Measurements from ENCODE around the gene ANAPC15. TPM values are rescaled to one million over a fixed set of nuclear protein-coding genes. Genes with fewer than 3 reads are reported as not detected.

ANAPC15 gene
- total and polyA plus RNA-seq, 9 of the 15 experiments (the other 6 are each of a cell fraction or from before 2014, with no cell fraction given): 53.0 to 254 (median 75.7) TPM

DNA sequence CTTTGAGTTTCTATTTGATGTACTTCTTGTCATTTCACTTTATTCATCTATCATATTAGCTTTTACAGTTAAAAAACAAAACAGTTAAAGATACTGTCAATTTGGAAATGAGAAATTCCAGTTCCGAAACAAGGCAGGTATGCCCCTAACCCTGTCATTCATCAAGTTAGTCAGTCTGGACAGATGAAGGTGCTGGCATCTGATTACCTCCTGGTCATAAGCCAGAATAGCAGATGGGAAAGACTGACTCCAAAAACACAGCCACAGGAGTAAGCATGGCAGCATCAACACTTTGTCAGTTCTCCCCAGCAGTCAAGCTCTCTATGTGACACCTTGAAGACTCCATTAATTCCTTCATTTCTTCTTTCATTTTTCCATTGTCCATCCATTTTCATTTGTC, 27.5 kb downstream of the ANAPC15 start:
- ATAC-seq: no peak
- Histone ChIP-seq H3K27me3 (ENCODE audit: control insufficient read depth in 2 of 2, insufficient read depth in 2 of 2, low read length in 2 of 2) (no peaks in the 10 kb centered on the region), H3K9me1 (ENCODE audit: control insufficient read depth, insufficient read depth, low read length) (no peaks in the 10 kb centered on the region), H3K4me2 (ENCODE audit: insufficient read depth, low read length) (no peak overlapping the region), H3K27ac (ENCODE audit: extremely low read depth, low read depth, low read length) (no peak overlapping the region), H4K20me1 (replicated peaks; ENCODE audit: control insufficient read depth, insufficient read depth, low read length) (peaks cover 5% of the 10 kb centered on the region; the same call in 1 of the 2 replicates), H3K36me3 (ENCODE audit: control insufficient read depth, insufficient read depth, low read length) (peaks cover 20% of the 10 kb centered on the region), H3K9ac (ENCODE audit: insufficient read depth in 1 of 2, low read depth in 2 of 2, low read length in 2 of 2) (no peak overlapping the region), H3K79me2 (ENCODE audit: control insufficient read depth, insufficient read depth, low read length) (peaks cover 1% of the 10 kb centered on the region), H3K4me3 (no peak overlapping the region), H3K9me3 (replicated peaks; ENCODE audit: control insufficient read depth, insufficient read depth, low read depth, low read length) (no peaks in the 10 kb centered on the region), H3K4me1 (replicated peaks in 1 of 2; ENCODE audit: control insufficient read depth in 2 of 2, insufficient read depth in 2 of 2, low read length in 2 of 2) (peaks cover 6 to 12% of the 10 kb centered on the region in 2 experiments; a peak in 3 of 5 replicates), H2AFZ (ENCODE audit: low read depth, low read length) (no peak overlapping the region)
- TF ChIP-seq ETS2 (tag; IDR thresholded peaks at IDR 0.05; ENCODE audit: borderline replicate concordance, poor library complexity, severe bottlenecking): no peak
- TF ChIP-seq ZNF197 (CRISPR knock-in tag; IDR thresholded peaks at IDR 0.05; ENCODE audit: low read depth): no peak
- TF ChIP-seq ZNF175 (CRISPR knock-in tag; IDR thresholded peaks at IDR 0.05; ENCODE audit: low read depth): no peak
- no peak for TF ChIP-seq SRSF1 (IDR thresholded peaks at IDR 0.05; ENCODE audit: low read depth, low read length)
- TF ChIP-seq HDAC6 (IDR thresholded peaks at IDR 0.05; ENCODE audit: low read depth, low read length): no peak
- no peak for TF ChIP-seq RBBP5 (IDR thresholded peaks at IDR 0.05; ENCODE audit: borderline replicate concordance, insufficient read depth, low read length, poor library complexity, severe bottlenecking)
- TF ChIP-seq KLF10 (CRISPR knock-in tag; IDR thresholded peaks at IDR 0.05): no peak
- TF ChIP-seq TEAD2 (tag; IDR thresholded peaks at IDR 0.05): no peak
- no peak for TF ChIP-seq HNRNPUL1 (IDR thresholded peaks at IDR 0.05; ENCODE audit: low read length)
- no peak for TF ChIP-seq RBM14 (IDR thresholded peaks at IDR 0.05; ENCODE audit: borderline replicate concordance, insufficient read depth, low read depth, low read length)
- no peak for TF ChIP-seq ZNF23 (CRISPR knock-in tag; IDR thresholded peaks at IDR 0.05)
- TF ChIP-seq, protein P1, sequence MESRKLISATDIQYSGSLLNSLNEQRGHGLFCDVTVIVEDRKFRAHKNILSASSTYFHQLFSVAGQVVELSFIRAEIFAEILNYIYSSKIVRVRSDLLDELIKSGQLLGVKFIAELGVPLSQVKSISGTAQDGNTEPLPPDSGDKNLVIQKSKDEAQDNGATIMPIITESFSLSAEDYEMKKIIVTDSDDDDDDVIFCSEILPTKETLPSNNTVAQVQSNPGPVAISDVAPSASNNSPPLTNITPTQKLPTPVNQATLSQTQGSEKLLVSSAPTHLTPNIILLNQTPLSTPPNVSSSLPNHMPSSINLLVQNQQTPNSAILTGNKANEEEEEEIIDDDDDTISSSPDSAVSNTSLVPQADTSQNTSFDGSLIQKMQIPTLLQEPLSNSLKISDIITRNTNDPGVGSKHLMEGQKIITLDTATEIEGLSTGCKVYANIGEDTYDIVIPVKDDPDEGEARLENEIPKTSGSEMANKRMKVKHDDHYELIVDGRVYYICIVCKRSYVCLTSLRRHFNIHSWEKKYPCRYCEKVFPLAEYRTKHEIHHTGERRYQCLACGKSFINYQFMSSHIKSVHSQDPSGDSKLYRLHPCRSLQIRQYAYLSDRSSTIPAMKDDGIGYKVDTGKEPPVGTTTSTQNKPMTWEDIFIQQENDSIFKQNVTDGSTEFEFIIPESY (CRISPR knock-in tag; IDR thresholded peaks at IDR 0.05): no peak
- TF ChIP-seq PHF8 (IDR thresholded peaks at IDR 0.05; ENCODE audit: borderline replicate concordance, low read length): no peak
- TF ChIP-seq ERF (CRISPR knock-in tag; IDR thresholded peaks at IDR 0.05): no peak
- TF ChIP-seq EP300 (IDR thresholded peaks at IDR 0.05; ENCODE audit: low read length): no peak
- TF ChIP-seq ZNF184 (CRISPR knock-in tag; IDR thresholded peaks at IDR 0.05): no peak
- no peak for TF ChIP-seq PTTG1 (tag; IDR thresholded peaks at IDR 0.05; ENCODE audit: low read depth)
- TF ChIP-seq ZNF316 (IDR thresholded peaks at IDR 0.05): no peak
- no peak for TF ChIP-seq ZNF644 (tag; IDR thresholded peaks at IDR 0.05; ENCODE audit: low read depth)
- no peak for TF ChIP-seq SMAD1 (IDR thresholded peaks at IDR 0.05; ENCODE audit: low read depth, low read length, partially characterized antibody)
- ChIA-PET CTCF (ENCODE audit: low intra/inter-chr PET ratio) (no interaction called here), POLR2A (interaction anchor here (1.1 to 3.2 kb wide), 4 partner anchors 10 to 28 kb away, joined by 3 to 21 read pairs (median 8); partner anchors contain the start of gene ANAPC15)
- intact Hi-C loops (cut with micrococcal nuclease): no loop called here
- no peak for DNase-seq (ENCODE audit: extremely low read depth in 1 of 4, low spot score in 3 of 4)
- 88% methylated on average over 1 of the region's 1 CpG for WGBS (ENCODE audit: insufficient coverage, low coverage, missing lambda C conversion rate)
- in situ Hi-C loops (cut with MboI): no loop called here
- FAIRE-seq: no peak
- no TSS peak for BruUV-seq (replicated peaks)
